GM10266 (cell line): ENCODE results near the gene RNF10.
A peak's percentile ranks its signal among the peaks of the same experiment; 100 is the strongest.

Source experiments
- DNase-seq: peaks from one replicate; pipeline ENCODE4 v3.0.0; 2012; ENCODE audit errors: extremely low spot score
- TF ChIP-seq, protein P1 (sequence below): IDR thresholded peaks from 2 replicates; pipeline ENCODE4 v1.5.1; 2012; ENCODE audit warnings: mild to moderate bottlenecking, low read depth; ENCODE audit not compliant: control insufficient read depth, insufficient read depth; ENCODE audit errors: missing control alignments

RNF10 gene

DNA sequence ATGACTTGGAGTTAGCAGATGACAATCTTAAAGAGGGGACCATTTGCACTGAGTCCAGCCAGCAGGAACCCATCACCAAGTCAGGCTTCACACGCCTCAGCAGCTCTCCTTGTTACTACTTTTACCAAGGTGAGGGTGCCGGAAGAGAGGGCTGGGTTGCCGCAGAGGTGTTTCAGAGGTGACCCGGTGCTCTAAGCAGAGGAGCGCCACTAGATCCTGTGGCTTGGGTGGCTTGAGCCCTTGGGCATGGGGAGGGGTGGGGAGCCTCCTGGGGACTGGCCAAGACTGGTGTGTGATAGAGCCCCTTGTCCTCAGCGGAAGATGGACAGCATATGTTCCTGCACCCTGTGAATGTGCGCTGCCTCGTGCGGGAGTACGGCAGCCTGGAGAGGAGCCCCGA, 29.3 kb downstream of the RNF10 start:
- no peak for DNase-seq
- TF ChIP-seq, protein P1, sequence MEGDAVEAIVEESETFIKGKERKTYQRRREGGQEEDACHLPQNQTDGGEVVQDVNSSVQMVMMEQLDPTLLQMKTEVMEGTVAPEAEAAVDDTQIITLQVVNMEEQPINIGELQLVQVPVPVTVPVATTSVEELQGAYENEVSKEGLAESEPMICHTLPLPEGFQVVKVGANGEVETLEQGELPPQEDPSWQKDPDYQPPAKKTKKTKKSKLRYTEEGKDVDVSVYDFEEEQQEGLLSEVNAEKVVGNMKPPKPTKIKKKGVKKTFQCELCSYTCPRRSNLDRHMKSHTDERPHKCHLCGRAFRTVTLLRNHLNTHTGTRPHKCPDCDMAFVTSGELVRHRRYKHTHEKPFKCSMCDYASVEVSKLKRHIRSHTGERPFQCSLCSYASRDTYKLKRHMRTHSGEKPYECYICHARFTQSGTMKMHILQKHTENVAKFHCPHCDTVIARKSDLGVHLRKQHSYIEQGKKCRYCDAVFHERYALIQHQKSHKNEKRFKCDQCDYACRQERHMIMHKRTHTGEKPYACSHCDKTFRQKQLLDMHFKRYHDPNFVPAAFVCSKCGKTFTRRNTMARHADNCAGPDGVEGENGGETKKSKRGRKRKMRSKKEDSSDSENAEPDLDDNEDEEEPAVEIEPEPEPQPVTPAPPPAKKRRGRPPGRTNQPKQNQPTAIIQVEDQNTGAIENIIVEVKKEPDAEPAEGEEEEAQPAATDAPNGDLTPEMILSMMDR, result no peak

DNA sequence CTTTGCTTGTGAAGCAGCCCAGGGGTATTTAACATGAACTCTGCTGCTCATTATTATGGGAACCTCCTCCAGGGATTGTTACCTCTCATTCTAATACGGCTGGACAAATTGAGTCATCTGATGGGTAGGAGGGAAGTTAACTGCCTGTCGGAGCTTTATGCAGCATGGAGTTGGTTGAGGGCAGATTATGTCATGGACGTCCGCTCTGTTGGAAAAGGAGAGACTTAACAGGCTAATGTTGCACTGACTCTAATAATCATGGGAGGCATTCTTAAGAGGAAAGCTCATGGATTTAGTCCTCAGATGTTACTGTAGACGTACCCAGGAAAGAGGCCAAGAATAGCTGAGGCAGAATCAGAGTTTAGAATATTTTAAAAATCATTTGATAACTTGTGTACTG, 37.1 kb downstream of the RNF10 start:
- TF ChIP-seq, protein P1, result no peak
- DNase-seq, result no peak

DNA sequence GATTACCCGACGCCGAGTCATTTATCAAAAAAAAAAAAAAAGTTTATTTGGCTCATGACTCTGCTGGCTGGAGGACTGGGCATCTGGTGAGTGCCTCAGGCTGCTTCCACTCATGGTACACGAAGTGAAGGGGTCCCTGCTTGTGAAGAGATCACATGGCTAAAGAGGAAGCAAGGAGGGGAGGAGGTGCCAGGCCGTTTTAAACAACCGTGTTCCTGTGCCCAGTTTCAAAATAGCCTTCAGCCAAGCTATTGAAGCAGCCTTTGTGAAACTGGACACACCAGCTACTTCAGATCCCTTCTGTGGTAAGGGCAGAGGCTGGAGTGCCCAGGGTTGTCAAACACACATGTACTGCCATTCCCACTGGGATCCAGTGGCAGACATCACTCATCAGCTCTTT, 39.4 kb downstream of the RNF10 start:
- no peak for DNase-seq
- TF ChIP-seq, protein P1, result no peak

DNA sequence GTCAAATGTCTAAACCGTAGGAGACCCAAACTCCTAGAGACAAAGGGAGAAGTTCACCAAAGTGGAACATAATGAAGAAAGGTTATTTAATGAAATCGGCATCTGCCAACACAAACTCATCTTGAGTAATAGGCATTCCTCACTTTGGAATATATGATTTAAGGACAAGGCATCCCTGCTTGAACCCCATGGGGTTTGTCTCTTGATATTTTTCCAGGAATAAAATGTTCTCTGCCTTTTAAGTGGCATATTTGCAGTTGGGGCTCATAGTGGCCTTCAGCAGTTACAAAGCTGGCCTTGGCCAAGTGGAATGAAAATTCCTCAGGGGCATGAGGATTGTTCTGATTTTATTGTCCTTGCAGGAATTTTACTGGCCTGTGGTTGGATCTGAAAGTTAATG, 40.0 kb downstream of the RNF10 start:
- DNase-seq, result no peak
- TF ChIP-seq, protein P1, result no peak

DNA sequence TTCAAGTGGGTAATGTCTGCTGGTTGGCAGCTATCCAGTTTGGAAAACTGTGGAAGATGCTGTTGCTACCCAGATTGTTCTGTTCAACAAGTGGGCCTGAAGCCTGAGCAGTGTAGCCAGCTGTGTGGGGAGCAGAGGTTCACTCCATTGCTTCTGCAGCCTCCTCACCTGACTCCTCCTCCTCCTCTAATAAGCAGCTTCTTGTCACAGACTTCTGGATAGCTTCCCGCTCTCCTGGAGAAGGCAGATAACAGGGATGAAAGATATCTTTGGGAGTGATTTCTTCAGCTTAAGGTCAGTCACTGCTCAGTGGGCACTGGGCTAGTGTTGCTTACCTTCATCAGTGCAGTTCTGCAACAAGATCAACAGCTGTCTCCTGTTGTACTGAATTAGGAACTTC, 45.0 kb downstream of the RNF10 start:
- no peak for DNase-seq

DNA sequence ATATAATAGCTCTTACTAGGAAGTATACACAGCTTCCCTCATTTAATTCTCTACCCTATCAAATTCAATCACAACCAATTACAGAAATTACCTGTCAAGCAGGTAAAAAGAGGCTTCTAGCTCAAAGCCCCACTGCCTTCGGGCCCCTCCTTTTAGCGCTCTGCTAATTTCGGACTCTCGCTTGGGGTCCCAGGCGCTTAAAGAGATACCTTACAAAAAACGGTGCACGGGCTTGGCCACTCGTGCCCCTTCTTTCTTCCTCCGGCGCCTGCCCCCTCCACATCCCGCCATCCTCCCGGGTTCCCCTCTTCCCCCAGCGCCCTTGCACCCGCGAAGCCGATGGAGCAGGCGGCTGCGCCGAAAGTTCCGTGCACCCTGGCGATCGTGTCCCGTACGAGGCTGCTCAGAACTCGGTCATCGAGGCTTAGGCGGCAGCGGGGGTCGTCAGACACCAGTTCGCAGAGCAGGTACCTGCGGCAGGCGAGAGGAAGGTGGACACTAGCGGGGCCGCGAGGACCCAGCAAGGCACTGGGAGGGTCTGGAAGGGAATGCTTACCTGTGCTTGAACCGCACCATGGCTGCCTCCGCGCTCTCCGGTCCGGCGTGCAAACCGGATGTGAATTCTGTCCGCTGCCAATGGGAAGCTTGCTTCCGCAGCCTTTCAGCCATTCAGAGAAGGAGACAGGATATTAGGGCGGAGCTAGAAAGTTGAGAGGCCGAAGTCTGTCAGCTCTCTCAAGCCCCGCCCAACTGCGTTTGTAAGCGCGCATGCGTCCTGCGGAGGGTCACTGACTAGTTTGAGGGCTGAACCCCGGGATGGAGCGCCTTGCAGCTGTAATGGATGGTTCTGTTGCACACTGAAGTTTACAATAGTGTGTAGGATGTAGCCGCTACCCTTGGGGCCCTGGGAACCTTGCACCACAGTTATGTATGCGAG, 46.9 kb downstream of the RNF10 start, which contains the start of gene POP5:
POP5 (minus strand) TSS at position 616 of the 937 bp plus-strand sequence; CDS start at position 576, 40 bp downstream.
- TF ChIP-seq, protein P1, result no peak
- peak; percentile 93 for DNase-seq

More for the DNA sequence above, 45.0 kb downstream of the RNF10 start:
- TF ChIP-seq, protein P1, result no peak

DNA sequence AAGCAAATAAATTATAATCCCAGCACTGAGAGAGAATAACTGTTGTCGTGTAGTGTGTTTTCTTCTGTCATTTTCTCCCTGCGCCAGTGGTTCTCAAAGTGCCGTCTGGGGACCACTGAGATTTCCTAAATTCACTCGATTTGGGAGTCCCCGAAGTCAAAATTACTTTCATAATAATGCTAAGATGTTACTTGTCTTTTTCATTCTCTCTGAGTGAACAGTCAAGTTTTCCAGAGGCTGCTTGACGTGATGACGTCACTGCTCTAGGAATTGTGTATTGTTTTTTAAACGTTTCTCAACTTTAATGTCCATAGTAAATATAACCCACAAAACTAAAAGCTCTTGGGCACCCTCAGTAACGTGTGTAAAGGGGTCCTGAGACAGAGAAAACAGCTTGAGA, 47.8 kb downstream of the RNF10 start:
- no peak for DNase-seq
- TF ChIP-seq, protein P1, result no peak
